Keratinocyte (primary cell): ENCODE measurements around the gene TRPC4AP. TPM values are rescaled to one million over a fixed set of nuclear protein-coding genes. Genes with fewer than 3 reads are reported as not detected.
"Not testable (repeated sequence)": the region's sequence is repeated elsewhere in the genome, so short reads cannot be mapped to it uniquely, and the experiment has no call there.

Experiments
- DNase-seq: peaks from one replicate; pipeline ENCODE4 v3.0.0-alpha.2; 2011; ENCODE audit warnings: low read depth, missing footprints, low spot score
- FAIRE-seq: peaks from 2 replicates; lab custom pipeline; 2011; peaks lifted over from hg19 to GRCh38; lab: Jason Lieb, UNC
- H2AFZ ChIP-seq: 2 replicates; pipeline ENCODE4 v1.6.0; 2012; ENCODE audit warnings: low read length, control low read depth, inconsistent platforms; ENCODE audit not compliant: control insufficient read depth
- H3K27ac ChIP-seq: 2 replicates; pipeline ENCODE4 v1.5.1; 2011; ENCODE audit warnings: low read length; ENCODE audit not compliant: control insufficient read depth, insufficient read depth
- H3K27me3 ChIP-seq: 3 replicates; pipeline ENCODE4 v1.6.0; 2011; ENCODE audit warnings: low read length; ENCODE audit not compliant: control insufficient read depth, insufficient read depth; ENCODE audit errors: extremely low read depth
- H3K36me3 ChIP-seq, 2 experiments: 2 replicates in 1 of 2; 3 replicates in 1 of 2; pipeline ENCODE4 v1.5.1; 2011; ENCODE audit warnings: low read length in 2 of 2, mild to moderate bottlenecking in 1 of 2; ENCODE audit not compliant: control insufficient read depth in 2 of 2, insufficient read depth in 2 of 2; ENCODE audit errors: extremely low read depth in 1 of 2
- H3K4me1 ChIP-seq: 3 replicates; pipeline ENCODE4 v1.5.1; 2011; ENCODE audit warnings: low read length; ENCODE audit not compliant: control insufficient read depth, insufficient read depth; ENCODE audit errors: extremely low read depth
- H3K4me2 ChIP-seq: 3 replicates; pipeline ENCODE4 v1.6.0; 2011; ENCODE audit warnings: low read depth, low read length; ENCODE audit not compliant: control insufficient read depth, insufficient read depth; ENCODE audit errors: extremely low read depth
- H3K4me3 ChIP-seq, 3 experiments: fragments of 200-600 bp in 1 of 3; sonication (generic) in 1 of 3; 2 replicates in 2 of 3; 3 replicates in 1 of 3; pipeline ENCODE4 v1.5.1; 2011 to 2016; ENCODE audit warnings: low read length in 3 of 3, mild to moderate bottlenecking in 3 of 3, control low read depth in 2 of 3, inconsistent platforms in 1 of 3, low read depth in 1 of 3, mixed read lengths in 1 of 3, mixed run types in 1 of 3, moderate library complexity in 1 of 3; ENCODE audit not compliant: control insufficient read depth in 2 of 3, insufficient read depth in 2 of 3; ENCODE audit errors: extremely low read depth in 1 of 3
- H3K79me2 ChIP-seq: 2 replicates; pipeline ENCODE4 v1.6.0; 2012; ENCODE audit warnings: low read length; ENCODE audit not compliant: control insufficient read depth, insufficient read depth
- H3K9ac ChIP-seq: 3 replicates; pipeline ENCODE4 v1.6.0; 2011; ENCODE audit warnings: low read length; ENCODE audit not compliant: control insufficient read depth, insufficient read depth; ENCODE audit errors: extremely low read depth
- H3K9me1 ChIP-seq: 3 replicates; pipeline ENCODE4 v1.6.0; 2011; ENCODE audit warnings: low read length; ENCODE audit not compliant: control insufficient read depth, insufficient read depth; ENCODE audit errors: extremely low read depth
- H3K9me3 ChIP-seq: 2 replicates; pipeline ENCODE4 v1.5.1; 2012; ENCODE audit warnings: low read depth, low read length; ENCODE audit not compliant: control insufficient read depth
- H4K20me1 ChIP-seq: 3 replicates; pipeline ENCODE4 v1.6.0; 2011; ENCODE audit warnings: low read length; ENCODE audit not compliant: control insufficient read depth, insufficient read depth; ENCODE audit errors: extremely low read depth
- EZH2 ChIP-seq: IDR thresholded peaks from one replicate; pipeline ENCODE4 v1.6.1; 2012; ENCODE audit warnings: inconsistent platforms, mild to moderate bottlenecking, low read length, moderate library complexity
- dilution Hi-C: fragments of 300-500 bp; cut with MboI; formaldehyde crosslinking; loops from one replicate; pipeline ENCODE4 v1.7.0; 2020; ENCODE audit warnings: low sequenced_read_pairs; ENCODE audit not compliant: extremely low pct_ligation_motif_present
- polyA plus RNA-seq, 5 experiments: library from polyadenylated mRNA; depleted of rRNA in 3 of 5; stranded (reverse) in 3 of 5; stranded (forward) in 1 of 5; unstranded in 1 of 5; fragments of >200 nt; gene quantifications; 1 replicate in 1 of 5; 2 replicates in 3 of 5; 3 replicates in 1 of 5; pipeline versions ENCODE4 v1.2.1 to v1.2.3, GENCODE V29; 2011 to 2012; ENCODE audit warnings: missing spikeins in 2 of 5, low read depth in 1 of 5, low replicate concordance in 1 of 5
- TF ChIP-seq, protein P1 (sequence below), 3 experiments: IDR thresholded peaks in 1 of 3; conservative IDR thresholded peaks in 1 of 3; optimal IDR thresholded peaks in 1 of 3; 2 replicates in 2 of 3; 3 replicates in 1 of 3; pipeline versions ENCODE3 to v1.5.1; 2011; ENCODE audit warnings: low read length in 3 of 3, mild to moderate bottlenecking in 3 of 3, moderate library complexity in 2 of 3, control low read depth in 1 of 3, inconsistent platforms in 1 of 3; ENCODE audit not compliant: insufficient read depth in 2 of 3; ENCODE audit errors: extremely low read depth in 1 of 3

Gene TRPC4AP
- polyA plus RNA-seq, 1 donor (not counting 4 experiments of a cell fraction or from before 2014, with no cell fraction given) = 53.9 TPM

DNA sequence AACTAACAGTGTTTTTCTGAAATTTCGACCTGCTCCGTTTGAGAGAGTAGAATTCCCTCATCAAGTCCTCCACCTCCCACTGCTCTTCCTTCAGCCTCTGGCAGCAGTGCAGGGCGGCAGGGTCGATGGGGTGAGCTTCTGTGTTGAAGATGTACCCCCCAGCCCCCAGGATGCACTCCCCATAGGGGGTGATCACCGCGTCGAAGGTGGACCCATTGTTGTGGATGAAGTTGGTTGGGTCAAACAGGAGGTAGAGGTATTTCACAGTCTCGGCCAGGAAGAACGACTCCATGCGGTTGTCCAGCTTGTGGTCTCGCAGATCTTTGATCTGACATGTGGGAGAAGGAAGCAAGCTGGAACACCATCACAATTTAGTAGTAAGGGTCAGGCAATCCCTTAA is 23.0 kb upstream of the TRPC4AP start:
- Histone ChIP-seq H3K4me2 (no peak overlapping the region), H3K79me2 (no peaks in the 10 kb centered on the region), H2AFZ (no peak overlapping the region), H3K9me3 (no peaks in the 10 kb centered on the region), H3K4me3 (no peak overlapping the region), H3K27me3 (no peaks in the 10 kb centered on the region), H3K4me1 (peaks cover 10% of the 10 kb centered on the region), H3K9me1 (no peaks in the 10 kb centered on the region), H3K36me3 (peaks cover 12 to 20% of the 10 kb centered on the region in 2 experiments), H4K20me1 (no peaks in the 10 kb centered on the region), H3K27ac (no peak overlapping the region), H3K9ac (no peak overlapping the region)
- DNase-seq (no peak), FAIRE-seq (no peak)
- dilution Hi-C loops = no loop called here
- no peak for TF ChIP-seq EZH2
- TF ChIP-seq, protein P1, sequence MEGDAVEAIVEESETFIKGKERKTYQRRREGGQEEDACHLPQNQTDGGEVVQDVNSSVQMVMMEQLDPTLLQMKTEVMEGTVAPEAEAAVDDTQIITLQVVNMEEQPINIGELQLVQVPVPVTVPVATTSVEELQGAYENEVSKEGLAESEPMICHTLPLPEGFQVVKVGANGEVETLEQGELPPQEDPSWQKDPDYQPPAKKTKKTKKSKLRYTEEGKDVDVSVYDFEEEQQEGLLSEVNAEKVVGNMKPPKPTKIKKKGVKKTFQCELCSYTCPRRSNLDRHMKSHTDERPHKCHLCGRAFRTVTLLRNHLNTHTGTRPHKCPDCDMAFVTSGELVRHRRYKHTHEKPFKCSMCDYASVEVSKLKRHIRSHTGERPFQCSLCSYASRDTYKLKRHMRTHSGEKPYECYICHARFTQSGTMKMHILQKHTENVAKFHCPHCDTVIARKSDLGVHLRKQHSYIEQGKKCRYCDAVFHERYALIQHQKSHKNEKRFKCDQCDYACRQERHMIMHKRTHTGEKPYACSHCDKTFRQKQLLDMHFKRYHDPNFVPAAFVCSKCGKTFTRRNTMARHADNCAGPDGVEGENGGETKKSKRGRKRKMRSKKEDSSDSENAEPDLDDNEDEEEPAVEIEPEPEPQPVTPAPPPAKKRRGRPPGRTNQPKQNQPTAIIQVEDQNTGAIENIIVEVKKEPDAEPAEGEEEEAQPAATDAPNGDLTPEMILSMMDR (optimal IDR thresholded peaks at IDR 0.05 in 1 of 3, IDR thresholded peaks at IDR 0.05 in 1 of 3, conservative IDR thresholded peaks at IDR 0.05 in 1 of 3; ENCODE audit: extremely low read depth in 1 of 3, insufficient read depth in 2 of 3, low read length in 3 of 3) = no peak

DNA sequence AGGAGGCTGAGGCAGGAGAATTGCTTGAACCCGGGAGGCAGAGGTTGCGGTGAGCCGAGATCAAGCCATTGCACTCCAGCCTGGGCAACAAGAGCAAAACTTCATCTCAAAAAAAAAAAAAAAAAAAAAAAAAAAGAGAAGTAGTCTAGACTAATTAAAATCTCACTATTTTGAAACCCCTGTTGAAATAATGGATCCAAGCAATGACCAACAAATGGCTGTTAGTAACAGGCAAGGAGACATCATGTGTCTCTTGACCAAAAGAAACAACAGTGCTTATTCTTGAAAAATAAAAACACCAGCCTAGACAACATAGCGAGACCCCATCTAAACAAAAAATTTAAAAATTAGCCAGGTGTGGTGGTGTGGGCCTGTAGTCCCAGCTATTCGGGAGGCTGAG is 19.7 kb upstream of the TRPC4AP start:
- FAIRE-seq, H3K27ac ChIP-seq, H3K9me3 ChIP-seq, dilution Hi-C loops, DNase-seq, H3K4me3 ChIP-seq, H3K79me2 ChIP-seq, H3K9ac ChIP-seq, H3K27me3 ChIP-seq, H3K4me2 ChIP-seq, H4K20me1 ChIP-seq, H2AFZ ChIP-seq, H3K36me3 ChIP-seq, H3K9me1 ChIP-seq: not testable (repeated sequence)
- peaks cover 15% of the 10 kb centered on the region for H3K4me1 ChIP-seq
